Activated B cell treated with CpG ODN at 0.5 μM for 24 hours (primary cell): ENCODE results near the gene LDLRAD4. TPM values are rescaled to one million over a fixed set of nuclear protein-coding genes. Genes with fewer than 3 reads are reported as not detected.
"Not testable (repeated sequence)": the region's sequence is repeated elsewhere in the genome, so short reads cannot be mapped to it uniquely, and the experiment has no call there.

Experiments
- ATAC-seq: fragments of 200-7000 bp; cut with Tn5 transposase; one replicate; pipeline ENCODE4 v1.10.0; 2021; ENCODE audit warnings: low read depth, mild to moderate bottlenecking, moderate library complexity
- CTCF ChIA-PET: fragments of 350-600 bp; sonication (Branson Sonifier 250); formaldehyde crosslinking; loops from one replicate; lab custom pipeline; 2021; ENCODE audit warnings: antibody characterized with exemption; lab: Charles Lee
- POLR2A ChIA-PET: fragments of 350-600 bp; sonication (Branson Sonifier 250); formaldehyde crosslinking; loops from one replicate; lab custom pipeline; 2021; ENCODE audit warnings: antibody characterized with exemption; lab: Charles Lee
- DNase-seq: peaks from one replicate; pipeline ENCODE4 v3.0.0; 2022
- H3K27ac Mint-ChIP-seq: one replicate; pipeline ENCODE4 v1.8.0; 2020; ENCODE audit warnings: mixed read lengths
- H3K27me3 Mint-ChIP-seq: one replicate; pipeline ENCODE4 v1.8.0; 2021; ENCODE audit warnings: mixed read lengths
- H3K36me3 Mint-ChIP-seq: one replicate; pipeline ENCODE4 v1.8.0; 2021; ENCODE audit warnings: low read depth, mixed read lengths
- H3K4me1 Mint-ChIP-seq: one replicate; pipeline ENCODE4 v1.8.0; 2021; ENCODE audit warnings: mixed read lengths
- H3K4me3 Mint-ChIP-seq: one replicate; pipeline ENCODE4 v1.8.0; 2020; ENCODE audit warnings: mild to moderate bottlenecking, mixed read lengths
- H3K9me3 Mint-ChIP-seq: one replicate; pipeline ENCODE4 v1.8.0; 2020; ENCODE audit warnings: mixed read lengths
- CTCF ChIP-seq: fragments of 200-600 bp; IDR thresholded peaks from one replicate; pipeline ENCODE4 v1.8.0; 2022; ENCODE audit warnings: antibody characterized with exemption, mild to moderate bottlenecking
- intact Hi-C: fragments of 100-400 bp; cut with micrococcal nuclease; formaldehyde crosslinking; loops from one replicate; pipeline ENCODE4 v1.15.1; 2024
- total RNA-seq: library from RNA; stranded (reverse); gene quantifications from 2 replicates; pipeline ENCODE4 v1.2.3, GENCODE V29; 2022

Gene LDLRAD4
- total RNA-seq, 1 donor from 2014 or later: 66.9 TPM

GRCh38 chr18:13603304-13604019 is 384.9 kb downstream of the LDLRAD4 start:
- TF ChIP-seq CTCF: no peak
- Mint-ChIP-seq H3K27ac (no peak overlapping the region), H3K4me1 (peaks cover 20% of the 10 kb centered on the region), H3K36me3 (peaks cover 2% of the 10 kb centered on the region), H3K27me3 (no peaks in the 10 kb centered on the region), H3K4me3 (no peak overlapping the region), H3K9me3 (peaks cover 2% of the 10 kb centered on the region)
- intact Hi-C loops: loop anchor here (1.0 kb wide), 1 partner anchor 8 kb away; no protein-coding TSS in a partner anchor
- ATAC-seq (no peak), DNase-seq (no peak)
- POLR2A ChIA-PET: interaction anchor here (0.8 to 1.3 kb wide), 2 partner anchors 9 to 36 kb away, joined by 5 to 11 read pairs; no protein-coding TSS in a partner anchor
- CTCF ChIA-PET: interaction anchor here (1.6 kb wide), 1 partner anchor 26 kb away, joined by 4 read pairs; no protein-coding TSS in a partner anchor

- no peak for TF ChIP-seq CTCF
- ATAC-seq (no peak), DNase-seq (no peak)
- Mint-ChIP-seq H3K36me3 (no peaks in the 10 kb centered on the region), H3K9me3 (no peaks in the 10 kb centered on the region), H3K4me1 (peaks cover 33% of the 10 kb centered on the region), H3K27ac (no peak overlapping the region), H3K4me3 (no peak overlapping the region), H3K27me3 (no peaks in the 10 kb centered on the region)
- intact Hi-C loops: loop anchor here (1.0 kb wide), 1 partner anchor 9 kb away; no protein-coding TSS in a partner anchor
- ChIA-PET POLR2A (interaction anchor here (0.9 to 2.5 kb wide), 2 partner anchors 28 to 37 kb away, joined by 3 to 11 read pairs; no protein-coding TSS in a partner anchor), CTCF (interaction anchor here (1.6 kb wide), 1 partner anchor 25 kb away, joined by 4 read pairs; no protein-coding TSS in a partner anchor)
These were observed 386.2 kb downstream of the LDLRAD4 start for GRCh38 chr18:13604786-13605185.

GRCh38 chr18:13605477-13605876 is 386.9 kb downstream of the LDLRAD4 start:
- Mint-ChIP-seq H3K4me3 (no peak overlapping the region), H3K27ac (no peak overlapping the region), H3K4me1 (peaks cover 38% of the 10 kb centered on the region), H3K36me3 (no peaks in the 10 kb centered on the region), H3K9me3 (no peaks in the 10 kb centered on the region), H3K27me3 (no peaks in the 10 kb centered on the region)
- ATAC-seq: no peak
- ChIA-PET CTCF (no interaction called here), POLR2A (interaction anchor here (1.8 to 12.2 kb wide), 3 partner anchors 19 to 45 kb away, joined by 6 to 560 read pairs (median 11); no protein-coding TSS in a partner anchor)
- TF ChIP-seq CTCF: no peak
- intact Hi-C loops: no loop called here
- DNase-seq: no peak

- ChIA-PET CTCF (no interaction called here), POLR2A (interaction anchor here (1.8 to 12.2 kb wide), 3 partner anchors 20 to 45 kb away, joined by 6 to 560 read pairs (median 11); no protein-coding TSS in a partner anchor)
- no peak for ATAC-seq
- intact Hi-C loops: no loop called here
- no peak overlapping the region for H3K4me3 Mint-ChIP-seq
- H3K36me3 Mint-ChIP-seq: no peaks in the 10 kb centered on the region
- no peaks in the 10 kb centered on the region for H3K27me3 Mint-ChIP-seq
- DNase-seq: no peak
- no peaks in the 10 kb centered on the region for H3K9me3 Mint-ChIP-seq
- H3K4me1 Mint-ChIP-seq: peaks cover 40% of the 10 kb centered on the region
- TF ChIP-seq CTCF: no peak
- H3K27ac Mint-ChIP-seq: no peak overlapping the region
These were observed 387.3 kb downstream of the LDLRAD4 start for GRCh38 chr18:13605901-13606300.

- H3K4me1 Mint-ChIP-seq: peaks cover 43% of the 10 kb centered on the region
- no peaks in the 10 kb centered on the region for H3K36me3 Mint-ChIP-seq
- no peaks in the 10 kb centered on the region for H3K9me3 Mint-ChIP-seq
- ChIA-PET POLR2A (interaction anchor here (0.5 to 12.2 kb wide), 5 partner anchors 20 to 46 kb away, joined by 3 to 560 read pairs (median 6); no protein-coding TSS in a partner anchor), CTCF (interaction anchor here (11.4 kb wide), 1 partner anchor 46 kb away, joined by 171 read pairs; no protein-coding TSS in a partner anchor)
- no peaks in the 10 kb centered on the region for H3K27me3 Mint-ChIP-seq
- no peak overlapping the region for H3K4me3 Mint-ChIP-seq
- no peak for TF ChIP-seq CTCF
- ATAC-seq: no peak
- no peak for DNase-seq
- intact Hi-C loops: no loop called here
- H3K27ac Mint-ChIP-seq: no peak overlapping the region
These were observed 388.2 kb downstream of the LDLRAD4 start for GRCh38 chr18:13606604-13607254.

- DNase-seq, intact Hi-C loops, H3K9me3 Mint-ChIP-seq, H3K27me3 Mint-ChIP-seq: not testable (repeated sequence)
- POLR2A ChIA-PET: interaction anchor here (0.6 to 12.2 kb wide), 6 partner anchors 10 to 599 kb away, joined by 3 to 1007 read pairs (median 211); no protein-coding TSS in a partner anchor
- Mint-ChIP-seq H3K4me3 (peak overlapping the region; percentile 51), H3K4me1 (peaks cover 54% of the 10 kb centered on the region), H3K36me3 (peaks cover 11% of the 10 kb centered on the region), H3K27ac (peak overlapping the region; percentile 86)
- ATAC-seq: peak; percentile 8
- CTCF ChIA-PET: interaction anchor here (1.0 to 11.4 kb wide), 2 partner anchors 41 to 48 kb away, joined by 5 to 171 read pairs; no protein-coding TSS in a partner anchor
These were observed 389.5 kb downstream of the LDLRAD4 start for GRCh38 chr18:13608024-13608562.
